ENCODE measurements around the gene EPB42. TPM values are rescaled to one million over a fixed set of nuclear protein-coding genes. Genes with fewer than 3 reads are reported as not detected.

The EPB42 gene
- total and polyA plus RNA-seq, 4 donors = 0.03 to 11.1 (median 0.18) TPM; not detected in 1

GRCh38 chr15:43186003-43186353 lies 34.8 kb downstream of the EPB42 start:
- peaks cover 0 to 9% (median 3%) of the 10 kb centered on the region in 5 donors for H3K4me1 ChIP-seq (ENCODE audit: control insufficient read depth in 5 of 5, insufficient read depth in 5 of 5, low read length in 5 of 5)
- no peaks in the 10 kb centered on the region for H3K9me3 ChIP-seq (ENCODE audit: control insufficient read depth in 4 of 4, insufficient read depth in 3 of 4, low read length in 3 of 4)
- ATAC-seq (ENCODE audit: insufficient read depth, low FRiP score) (no peak), DNase-seq (no peak)
- WGBS, 2 donors = 3 to 5% methylated on average over 13 of the region's 13 CpGs
- peaks cover 0 to 12% (median 8%) of the 10 kb centered on the region in 4 donors for H3K36me3 ChIP-seq (ENCODE audit: control insufficient read depth in 4 of 4, insufficient read depth in 4 of 4, low read length in 4 of 4)
- no peak for TF ChIP-seq CTCF (IDR thresholded peaks at IDR 0.05; ENCODE audit: control extremely low read depth, extremely low read depth)
- H3K4me3 ChIP-seq = peak overlapping the region; percentile 97
- H3K27me3 ChIP-seq (ENCODE audit: control insufficient read depth in 3 of 3, insufficient read depth in 3 of 3, low read length in 2 of 3) = no peaks in the 10 kb centered on the region
- peak overlapping the region; percentile 73 to 98 for H3K27ac ChIP-seq (ENCODE audit: low read depth in 1 of 2, low read length in 1 of 2)
- H3K9ac ChIP-seq (ENCODE audit: insufficient read depth in 1 of 2, low read length in 2 of 2) = peak overlapping the region; percentile 65 to 75

- Histone ChIP-seq H3K36me3 (ENCODE audit: control insufficient read depth in 4 of 4, insufficient read depth in 4 of 4, low read length in 4 of 4) (peaks cover 0 to 11% (median 4%) of the 10 kb centered on the region in 4 donors), H3K9ac (ENCODE audit: insufficient read depth in 1 of 2, low read length in 2 of 2) (peak within 1 kb of the TSS; percentile 65 to 75)
Observed at GRCh38 chr15:43185157-43186002, 35.4 kb downstream of the EPB42 start, which contains the start of gene CCNDBP1. Gene CCNDBP1, plus strand, starts transcription at chr15:43185403. Its CDS starts 96 bp downstream, at chr15:43185499.

GRCh38 chr15:43184407-43185124 lies 36.3 kb downstream of the EPB42 start:
- Histone ChIP-seq H3K27me3 (ENCODE audit: control insufficient read depth in 3 of 3, insufficient read depth in 3 of 3, low read length in 2 of 3) (no peaks in the 10 kb centered on the region), H3K9me3 (ENCODE audit: control insufficient read depth in 4 of 4, insufficient read depth in 3 of 4, low read length in 3 of 4) (no peaks in the 10 kb centered on the region), H3K4me1 (ENCODE audit: control insufficient read depth in 5 of 5, insufficient read depth in 5 of 5, low read length in 5 of 5) (peaks cover 0 to 6% (median 2%) of the 10 kb centered on the region in 5 donors), H3K36me3 (ENCODE audit: control insufficient read depth in 4 of 4, insufficient read depth in 4 of 4, low read length in 4 of 4) (peaks cover 0 to 4% (median 2%) of the 10 kb centered on the region in 4 donors), H3K4me3 (no peak overlapping the region), H3K27ac (ENCODE audit: low read depth in 1 of 2, low read length in 1 of 2) (peak overlapping the region; percentile 17 to 73), H3K9ac (ENCODE audit: insufficient read depth in 1 of 2, low read length in 2 of 2) (no peak overlapping the region)
- DNase-seq (no peak), ATAC-seq (ENCODE audit: insufficient read depth, low FRiP score) (no peak)
- 75 to 81% methylated on average over 9 of the region's 9 CpGs for WGBS, 2 donors
- TF ChIP-seq CTCF (IDR thresholded peaks at IDR 0.05; ENCODE audit: control extremely low read depth, extremely low read depth) = no peak

More at GRCh38 chr15:43185157-43186002, 35.4 kb downstream of the EPB42 start, which contains the start of gene CCNDBP1:
- TF ChIP-seq CTCF (IDR thresholded peaks at IDR 0.05; ENCODE audit: control extremely low read depth, extremely low read depth) = no peak
- peak within 1 kb of the TSS; percentile 97 for H3K4me3 ChIP-seq
- H3K27me3 ChIP-seq (ENCODE audit: control insufficient read depth in 3 of 3, insufficient read depth in 3 of 3, low read length in 2 of 3) = no peaks in the 10 kb centered on the region
- ATAC-seq (ENCODE audit: insufficient read depth, low FRiP score) (peak; percentile 98), DNase-seq (peak; percentile 79 to 90 (median 87))
- peak within 1 kb of the TSS; percentile 73 to 98 for H3K27ac ChIP-seq (ENCODE audit: low read depth in 1 of 2, low read length in 1 of 2)
- peaks cover 0 to 6% (median 3%) of the 10 kb centered on the region in 5 donors for H3K4me1 ChIP-seq (ENCODE audit: control insufficient read depth in 5 of 5, insufficient read depth in 5 of 5, low read length in 5 of 5)
- H3K9me3 ChIP-seq (ENCODE audit: control insufficient read depth in 4 of 4, insufficient read depth in 3 of 4, low read length in 3 of 4) = no peaks in the 10 kb centered on the region
- 1% methylated on average over 57 to 69 of the region's 69 CpGs for WGBS, 2 donors
